Ectodermal cell (in vitro differentiated cells): ENCODE results near the gene NDRG4.

Experiments
- H3K27ac ChIP-seq: 2 replicates; pipeline ENCODE4 v1.7.0; 2013; ENCODE audit warnings: mild to moderate bottlenecking, low read depth, low read length; ENCODE audit not compliant: insufficient read depth, poor library complexity, severe bottlenecking
- H3K27me3 ChIP-seq: 2 replicates; pipeline ENCODE4 v1.7.0; 2013; ENCODE audit warnings: mild to moderate bottlenecking, low read length; ENCODE audit not compliant: insufficient read depth, control insufficient read depth, poor library complexity, severe bottlenecking
- H3K36me3 ChIP-seq: one replicate; pipeline ENCODE4 v1.7.0; 2013; ENCODE audit warnings: low read length; ENCODE audit not compliant: control insufficient read depth, insufficient read depth
- H3K4me1 ChIP-seq: one replicate; pipeline ENCODE4 v1.7.0; 2013; ENCODE audit warnings: low read length; ENCODE audit not compliant: control insufficient read depth, insufficient read depth
- H3K4me3 ChIP-seq: 2 replicates; pipeline ENCODE4 v1.7.0; 2013; ENCODE audit warnings: low read depth, low read length, control low read depth; ENCODE audit not compliant: insufficient read depth
- H3K9me3 ChIP-seq: 2 replicates; pipeline ENCODE4 v1.7.0; 2013; ENCODE audit warnings: mild to moderate bottlenecking, low read length, moderate library complexity; ENCODE audit not compliant: control insufficient read depth
- WGBS, 2 experiments: methylation state at CpG; one replicate each; pipeline ENCODE4 v1.1.7; 2013; ENCODE audit warnings: missing lambda C conversion rate in 2 of 2; 5-methylcytosine and 5-hydroxymethylcytosine counted together

The NDRG4 gene

DNA sequence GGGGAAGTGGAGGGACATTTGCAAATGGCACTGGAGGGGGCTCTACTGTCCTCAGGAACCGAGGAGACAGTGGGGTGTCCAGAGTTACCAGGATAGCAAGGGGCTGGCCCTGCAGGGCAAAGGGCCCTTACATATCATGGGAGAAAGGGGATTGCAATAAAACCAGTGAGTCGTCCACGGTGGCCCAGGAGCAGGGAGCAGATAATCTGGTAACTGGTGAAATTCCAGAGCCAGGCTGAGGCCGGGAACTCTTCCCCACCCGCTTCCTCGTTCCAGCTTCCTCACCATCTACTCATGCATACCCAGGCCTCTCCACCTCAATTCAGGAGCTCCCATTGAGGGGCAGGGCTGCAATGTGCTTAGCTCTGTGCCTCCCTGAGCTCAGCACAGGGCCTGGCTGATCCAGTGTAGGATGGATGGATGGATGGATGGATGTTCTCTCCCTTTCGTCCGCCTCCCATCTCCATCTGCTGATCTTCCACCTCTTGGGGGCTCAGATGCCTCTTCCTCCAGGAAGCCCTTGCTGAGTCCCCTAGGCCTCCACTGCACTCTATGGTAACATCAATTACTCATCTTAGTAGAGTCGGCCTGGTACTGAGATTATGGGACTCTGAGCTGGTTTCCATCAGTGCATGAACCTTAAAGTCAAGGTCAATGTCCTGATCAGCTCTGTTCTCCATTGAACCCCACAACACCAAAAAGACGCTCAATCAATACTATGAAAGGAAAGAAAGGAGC is 41.2 kb upstream of the NDRG4 start:
- no peaks in the 10 kb centered on the region for H3K9me3 ChIP-seq
- H3K27ac ChIP-seq = no peak overlapping the region
- peaks cover 21% of the 10 kb centered on the region for H3K27me3 ChIP-seq
- H3K4me3 ChIP-seq = no peak overlapping the region
- H3K36me3 ChIP-seq = no peaks in the 10 kb centered on the region
- no peaks in the 10 kb centered on the region for H3K4me1 ChIP-seq
- 85 to 86% methylated on average over 9 to 10 of the region's 10 CpGs for WGBS, 2 experiments

- H3K9me3 ChIP-seq = no peaks in the 10 kb centered on the region
Observed at GRCh38 chr16:58459344-58460218, 40.4 kb upstream of the NDRG4 start.

GRCh38 chr16:58460219-58460610 is 39.7 kb upstream of the NDRG4 start:
- Histone ChIP-seq H3K4me3 (no peak overlapping the region), H3K27me3 (peaks cover 35% of the 10 kb centered on the region), H3K9me3 (no peaks in the 10 kb centered on the region), H3K36me3 (no peaks in the 10 kb centered on the region), H3K27ac (no peak overlapping the region), H3K4me1 (peaks cover 6% of the 10 kb centered on the region)
- 86 to 92% methylated on average over 4 of the region's 4 CpGs for WGBS, 2 experiments

More at GRCh38 chr16:58459344-58460218, 40.4 kb upstream of the NDRG4 start:
- Histone ChIP-seq H3K4me1 (peaks cover under 1% of the 10 kb centered on the region), H3K27me3 (peaks cover 29% of the 10 kb centered on the region), H3K4me3 (no peak overlapping the region), H3K36me3 (no peaks in the 10 kb centered on the region), H3K27ac (no peak overlapping the region)
- 86 to 87% methylated on average over 9 of the region's 9 CpGs for WGBS, 2 experiments

DNA sequence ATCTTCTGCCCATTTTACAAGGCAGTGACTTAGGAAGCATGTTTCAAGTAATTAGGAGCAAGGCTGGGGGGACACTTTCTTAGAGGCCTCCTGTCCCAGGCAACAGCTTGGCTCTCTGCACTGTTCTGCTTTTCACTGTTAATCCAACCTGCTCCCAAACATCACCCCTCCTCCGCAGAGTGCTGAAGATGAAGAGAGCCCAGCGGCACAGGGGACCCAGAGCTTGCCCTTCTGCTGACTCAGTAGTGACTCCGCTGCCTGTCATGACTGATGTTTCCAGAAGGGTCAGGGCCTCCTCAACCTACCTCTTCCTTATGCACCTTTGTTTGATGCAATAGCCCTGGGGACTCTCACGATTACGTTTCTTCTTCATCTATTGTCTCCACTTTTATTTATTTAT is 38.9 kb upstream of the NDRG4 start:
- Histone ChIP-seq H3K27me3 (peaks cover 44% of the 10 kb centered on the region), H3K36me3 (no peaks in the 10 kb centered on the region), H3K9me3 (no peaks in the 10 kb centered on the region), H3K27ac (no peak overlapping the region), H3K4me3 (no peak overlapping the region), H3K4me1 (peaks cover 8% of the 10 kb centered on the region)
- 65 to 86% methylated on average over 3 to 5 of the region's 5 CpGs for WGBS, 2 experiments

GRCh38 chr16:58461640-58462039 is 38.3 kb upstream of the NDRG4 start:
- WGBS, 2 experiments = 90 to 96% methylated on average over 7 of the region's 7 CpGs
- no peaks in the 10 kb centered on the region for H3K9me3 ChIP-seq
- H3K27me3 ChIP-seq = peaks cover 49% of the 10 kb centered on the region
- H3K4me1 ChIP-seq = peaks cover 8% of the 10 kb centered on the region
- H3K4me3 ChIP-seq = no peak overlapping the region
- no peaks in the 10 kb centered on the region for H3K36me3 ChIP-seq
- no peak overlapping the region for H3K27ac ChIP-seq

- no peak overlapping the region for H3K27ac ChIP-seq
- no peaks in the 10 kb centered on the region for H3K36me3 ChIP-seq
- peaks cover 53% of the 10 kb centered on the region for H3K27me3 ChIP-seq
- peaks cover 8% of the 10 kb centered on the region for H3K4me1 ChIP-seq
- WGBS, 2 experiments = 79 to 92% methylated on average over 4 of the region's 4 CpGs
- H3K9me3 ChIP-seq = no peaks in the 10 kb centered on the region
- no peak overlapping the region for H3K4me3 ChIP-seq
Observed at GRCh38 chr16:58462089-58462488, 37.9 kb upstream of the NDRG4 start.

DNA sequence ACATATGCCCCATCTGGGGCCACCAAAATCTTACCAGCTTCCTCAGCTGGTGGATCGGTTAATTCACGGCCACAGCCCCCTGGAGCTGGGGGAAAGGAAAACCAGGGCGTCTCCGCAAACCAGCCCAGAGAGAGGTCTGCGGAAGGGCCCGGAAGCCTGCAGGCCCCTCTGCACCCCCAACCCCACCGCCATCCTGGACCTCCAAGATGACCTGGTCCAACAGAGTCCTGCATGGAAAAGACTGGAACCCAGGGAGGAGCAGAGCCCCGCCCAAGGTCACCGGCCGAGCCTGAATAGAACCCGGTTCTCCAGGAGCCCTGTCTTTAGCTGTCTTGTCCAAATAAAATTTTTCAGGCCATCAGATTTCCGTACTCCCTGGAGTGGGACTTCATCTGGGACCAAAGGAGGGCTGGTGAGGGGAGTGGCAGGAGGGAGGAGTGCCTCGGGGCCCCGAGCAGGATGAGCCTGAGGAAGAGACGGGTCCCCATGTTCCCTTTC is 37.4 kb upstream of the NDRG4 start:
- Histone ChIP-seq H3K9me3 (no peaks in the 10 kb centered on the region), H3K27ac (no peak overlapping the region), H3K4me1 (peaks cover 8% of the 10 kb centered on the region), H3K27me3 (peaks cover 53% of the 10 kb centered on the region), H3K4me3 (no peak overlapping the region), H3K36me3 (no peaks in the 10 kb centered on the region)
- 71% methylated on average over 15 of the region's 15 CpGs for WGBS, 2 experiments

DNA sequence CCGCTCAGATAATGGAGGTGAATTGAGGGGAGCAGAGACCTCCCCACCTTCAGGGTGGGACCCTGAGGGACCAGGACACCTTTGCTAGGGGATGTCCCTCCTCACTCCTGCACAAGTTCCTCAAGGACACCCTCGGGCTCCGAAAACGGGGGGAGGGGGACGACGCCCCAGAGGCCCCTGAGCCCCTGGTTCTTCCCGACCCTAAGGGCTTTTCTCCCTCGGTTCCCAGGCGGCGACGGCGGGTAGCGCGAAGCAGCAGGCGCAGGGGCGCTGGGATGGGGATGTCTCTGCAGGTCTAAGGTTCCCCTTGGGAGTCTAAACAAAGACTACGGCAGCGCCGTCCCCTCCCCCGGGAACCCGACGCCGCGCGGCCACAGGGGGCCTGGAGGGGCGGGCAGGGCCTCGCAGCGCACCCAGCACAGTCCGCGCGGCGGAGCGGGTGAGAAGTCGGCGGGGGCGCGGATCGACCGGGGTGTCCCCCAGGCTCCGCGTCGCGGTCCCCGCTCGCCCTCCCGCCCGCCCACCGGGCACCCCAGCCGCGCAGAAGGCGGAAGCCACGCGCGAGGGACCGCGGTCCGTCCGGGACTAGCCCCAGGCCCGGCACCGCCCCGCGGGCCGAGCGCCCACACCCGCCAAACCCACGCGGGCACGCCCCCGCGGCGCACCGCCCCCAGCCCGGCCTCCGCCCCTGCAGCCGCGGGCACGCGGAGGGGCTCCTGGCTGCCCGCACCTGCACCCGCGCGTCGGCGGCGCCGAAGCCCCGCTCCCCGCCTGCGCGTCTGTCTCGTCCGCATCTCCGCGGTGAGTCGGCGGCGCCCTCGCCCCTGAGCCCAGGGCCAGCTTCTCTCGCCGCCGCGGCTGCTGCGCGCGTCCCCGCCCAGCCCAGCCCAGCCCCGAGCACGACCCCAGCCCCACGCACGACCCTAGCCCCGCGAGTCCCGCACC is 36.7 kb upstream of the NDRG4 start:
- 3% methylated on average over 113 of the region's 113 CpGs for WGBS, 2 experiments
- Histone ChIP-seq H3K36me3 (no peaks in the 10 kb centered on the region), H3K27me3 (peaks cover 53% of the 10 kb centered on the region), H3K27ac (no peak overlapping the region), H3K4me1 (peaks cover 8% of the 10 kb centered on the region), H3K9me3 (no peaks in the 10 kb centered on the region), H3K4me3 (peak overlapping the region; percentile 39)

GRCh38 chr16:58464047-58464915 is 35.7 kb upstream of the NDRG4 start:
- Histone ChIP-seq H3K36me3 (no peaks in the 10 kb centered on the region), H3K4me3 (peak overlapping the region; percentile 39), H3K27ac (no peak overlapping the region), H3K4me1 (peaks cover 8% of the 10 kb centered on the region), H3K9me3 (no peaks in the 10 kb centered on the region), H3K27me3 (peaks cover 53% of the 10 kb centered on the region)
- 1% methylated on average over 86 of the region's 86 CpGs for WGBS, 2 experiments
